Jurkat, Clone E6-1 (cell line): ENCODE measurements around the gene ARMC5.

Source experiments
- DNase-seq: peaks from one replicate; pipeline ENCODE4 v3.0.0-alpha.2; 2011; ENCODE audit warnings: low read depth, low spot score
- H3K4me3 ChIP-seq: 2 replicates; pipeline ENCODE4 v1.5.1; 2011; ENCODE audit warnings: mild to moderate bottlenecking, low read length, control low read depth, moderate library complexity

ARMC5 gene

GRCh38 chr16:31508706-31509195, 49.5 kb downstream of the ARMC5 start:
- no peak for DNase-seq
- H3K4me3 ChIP-seq: peak overlapping the region; percentile 73

- peak; percentile 45 for DNase-seq
- no peak overlapping the region for H3K4me3 ChIP-seq
Observed at GRCh38 chr16:31513126-31513525, 53.8 kb downstream of the ARMC5 start.

GRCh38 chr16:31513884-31514283, 54.6 kb downstream of the ARMC5 start:
- no peak overlapping the region for H3K4me3 ChIP-seq
- no peak for DNase-seq
